HG03159 (cell line): ENCODE measurements around the gene ARL15.
"Not testable (repeated sequence)": the region's sequence is repeated elsewhere in the genome, so short reads cannot be mapped to it uniquely, and the experiment has no call there.

Experiments
- ATAC-seq: cut with Tn5 transposase; IDR thresholded peaks from one replicate; pipeline ENCODE4 v1.9.1; 2021; ENCODE audit warnings: mild to moderate bottlenecking, moderate library complexity; ENCODE audit not compliant: unreplicated experiment

The ARL15 gene

GRCh38 chr5:53871775-53872174, 438.6 kb downstream of the ARL15 start:
- no peak for ATAC-seq

GRCh38 chr5:53871050-53871449, 439.3 kb downstream of the ARL15 start:
- ATAC-seq: no peak

GRCh38 chr5:53858700-53859456, 451.5 kb downstream of the ARL15 start:
- no peak for ATAC-seq

GRCh38 chr5:53856506-53856905, 453.9 kb downstream of the ARL15 start:
- no peak for ATAC-seq

- not testable (repeated sequence) for ATAC-seq
These were observed 473.4 kb downstream of the ARL15 start for GRCh38 chr5:53836851-53837430.

GRCh38 chr5:53834500-53834899, 475.9 kb downstream of the ARL15 start:
- no peak for ATAC-seq
